Tibial nerve (tissue), 3 donors: ENCODE data around the gene CDC14C.

Experiments
- CTCF ChIP-seq, 5 experiments: fragments of 200-600 bp in 3 of 5; fragments of 450-650 bp in 2 of 5; sonication (generic) in 3 of 5; IDR thresholded peaks; one replicate each; pipeline ENCODE4 v1.5.1; 2016 to 2019; ENCODE audit warnings: antibody characterized with exemption in 5 of 5, mild to moderate bottlenecking in 3 of 5, moderate library complexity in 2 of 5
- POLR2A ChIP-seq, 2 donors: fragments of 450-650 bp; IDR thresholded peaks; one replicate each; pipeline ENCODE4 v1.6.1; 2017; ENCODE audit warnings: antibody characterized with exemption in 2 of 2, mild to moderate bottlenecking in 2 of 2, moderate library complexity in 2 of 2

- no peak for TF ChIP-seq CTCF (IDR thresholded peaks at IDR 0.05)
- TF ChIP-seq POLR2A (IDR thresholded peaks at IDR 0.05): no peak
These were observed 29.8 kb upstream of the CDC14C start for GRCh38 chr7:48894574-48894973.
